ENCODE results near the gene GRIK1.

Gene GRIK1

DNA sequence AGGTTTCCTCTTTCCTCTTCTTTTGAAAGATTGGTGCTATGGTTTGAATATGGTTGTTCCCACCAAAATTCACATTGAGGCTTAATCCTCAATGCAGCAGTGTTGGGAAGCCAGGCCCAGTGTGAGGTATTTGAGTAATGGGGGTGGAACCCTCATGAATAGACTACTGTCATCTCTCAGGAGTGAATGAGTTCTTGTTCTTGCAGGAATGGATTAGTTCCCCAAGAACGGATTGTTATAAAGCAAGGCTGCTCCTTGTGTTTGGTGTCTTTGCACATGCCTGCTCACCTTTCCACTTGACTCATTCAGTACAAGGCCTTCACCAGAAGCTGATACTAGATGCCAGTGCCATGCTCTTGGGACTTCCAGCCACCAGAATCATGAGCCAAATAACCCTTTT, 417.9 kb downstream of the GRIK1 start:
- no peaks in the 10 kb centered on the region for H3K9me3 ChIP-seq (ENCODE audit: severe bottlenecking)
- no peak overlapping the region for H3K27ac ChIP-seq (ENCODE audit: poor library complexity, severe bottlenecking)
- H3K4me3 ChIP-seq (ENCODE audit: severe bottlenecking): no peak overlapping the region
- TF ChIP-seq, protein P1, sequence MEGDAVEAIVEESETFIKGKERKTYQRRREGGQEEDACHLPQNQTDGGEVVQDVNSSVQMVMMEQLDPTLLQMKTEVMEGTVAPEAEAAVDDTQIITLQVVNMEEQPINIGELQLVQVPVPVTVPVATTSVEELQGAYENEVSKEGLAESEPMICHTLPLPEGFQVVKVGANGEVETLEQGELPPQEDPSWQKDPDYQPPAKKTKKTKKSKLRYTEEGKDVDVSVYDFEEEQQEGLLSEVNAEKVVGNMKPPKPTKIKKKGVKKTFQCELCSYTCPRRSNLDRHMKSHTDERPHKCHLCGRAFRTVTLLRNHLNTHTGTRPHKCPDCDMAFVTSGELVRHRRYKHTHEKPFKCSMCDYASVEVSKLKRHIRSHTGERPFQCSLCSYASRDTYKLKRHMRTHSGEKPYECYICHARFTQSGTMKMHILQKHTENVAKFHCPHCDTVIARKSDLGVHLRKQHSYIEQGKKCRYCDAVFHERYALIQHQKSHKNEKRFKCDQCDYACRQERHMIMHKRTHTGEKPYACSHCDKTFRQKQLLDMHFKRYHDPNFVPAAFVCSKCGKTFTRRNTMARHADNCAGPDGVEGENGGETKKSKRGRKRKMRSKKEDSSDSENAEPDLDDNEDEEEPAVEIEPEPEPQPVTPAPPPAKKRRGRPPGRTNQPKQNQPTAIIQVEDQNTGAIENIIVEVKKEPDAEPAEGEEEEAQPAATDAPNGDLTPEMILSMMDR (IDR thresholded peaks at IDR 0.05; ENCODE audit: poor library complexity, severe bottlenecking): no peak
- no peaks in the 10 kb centered on the region for H3K27me3 ChIP-seq (ENCODE audit: insufficient read depth, poor library complexity, severe bottlenecking)
- H3K4me1 ChIP-seq (ENCODE audit: insufficient read depth, poor library complexity, severe bottlenecking): no peaks in the 10 kb centered on the region
- ATAC-seq (ENCODE audit: low read depth): no peak
- DNase-seq (ENCODE audit: low spot score): no peak
- no peaks in the 10 kb centered on the region for H3K36me3 ChIP-seq (ENCODE audit: low read depth)

DNA sequence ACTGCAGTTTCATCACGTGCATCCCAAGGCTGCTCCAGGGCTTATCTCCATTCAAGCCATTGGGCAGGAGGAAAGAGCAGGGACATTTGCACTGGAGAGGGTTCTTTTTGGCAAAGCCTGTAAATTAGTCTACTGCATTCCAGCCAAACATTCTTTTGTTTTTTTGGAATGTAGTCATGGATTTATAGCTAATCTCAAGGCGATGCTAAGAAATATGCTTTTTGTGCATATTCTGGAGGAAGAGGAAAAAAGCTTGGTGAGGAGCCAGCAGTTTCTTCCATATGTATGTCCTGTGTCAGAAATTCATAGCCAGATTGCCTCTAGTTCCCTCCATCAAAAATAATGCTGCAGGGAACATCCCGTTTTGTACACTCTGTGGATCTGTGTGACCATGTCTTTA, 419.6 kb downstream of the GRIK1 start:
- Histone ChIP-seq H3K4me3 (ENCODE audit: severe bottlenecking) (no peak overlapping the region), H3K4me1 (ENCODE audit: insufficient read depth, poor library complexity, severe bottlenecking) (no peaks in the 10 kb centered on the region), H3K27me3 (ENCODE audit: insufficient read depth, poor library complexity, severe bottlenecking) (no peaks in the 10 kb centered on the region), H3K36me3 (ENCODE audit: low read depth) (no peaks in the 10 kb centered on the region), H3K9me3 (ENCODE audit: severe bottlenecking) (no peaks in the 10 kb centered on the region), H3K27ac (ENCODE audit: poor library complexity, severe bottlenecking) (no peak overlapping the region)
- no peak for DNase-seq (ENCODE audit: low spot score)
- TF ChIP-seq, protein P1 (IDR thresholded peaks at IDR 0.05; ENCODE audit: poor library complexity, severe bottlenecking): no peak
- no peak for ATAC-seq (ENCODE audit: low read depth)

DNA sequence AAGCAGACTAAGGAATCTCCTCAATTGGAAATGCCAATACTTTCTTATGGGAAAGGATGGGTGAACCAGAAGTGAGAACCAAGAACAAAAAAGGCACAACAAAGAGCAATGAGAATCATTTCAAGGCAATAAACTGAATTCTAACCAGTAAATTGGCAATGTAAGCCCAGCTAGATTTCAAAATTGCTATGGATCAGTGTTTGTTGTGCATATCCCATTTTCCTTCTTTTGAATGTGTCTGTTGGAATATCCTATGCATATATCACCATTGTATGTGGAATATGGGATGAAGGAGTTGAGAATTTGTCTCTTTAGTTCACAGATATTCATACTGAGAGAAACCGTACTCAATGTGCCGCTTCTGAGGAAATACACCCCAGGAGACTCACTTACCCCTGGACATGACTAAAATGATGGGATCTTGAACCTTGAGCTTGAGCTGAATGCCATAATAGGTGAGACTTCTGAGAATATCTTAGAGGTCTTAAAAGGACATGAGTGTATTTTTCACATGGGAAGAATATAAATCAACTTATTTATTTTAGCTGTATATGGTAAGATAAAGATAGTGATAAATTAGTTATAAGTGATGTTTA, 425.0 kb downstream of the GRIK1 start:
- Histone ChIP-seq H3K9me3 (ENCODE audit: severe bottlenecking) (no peaks in the 10 kb centered on the region), H3K4me1 (ENCODE audit: insufficient read depth, poor library complexity, severe bottlenecking) (no peaks in the 10 kb centered on the region), H3K36me3 (ENCODE audit: low read depth) (no peaks in the 10 kb centered on the region), H3K4me3 (ENCODE audit: severe bottlenecking) (no peak overlapping the region), H3K27me3 (ENCODE audit: insufficient read depth, poor library complexity, severe bottlenecking) (no peaks in the 10 kb centered on the region), H3K27ac (ENCODE audit: poor library complexity, severe bottlenecking) (no peak overlapping the region)
- no peak for DNase-seq (ENCODE audit: low spot score)
- TF ChIP-seq, protein P1 (IDR thresholded peaks at IDR 0.05; ENCODE audit: poor library complexity, severe bottlenecking): no peak
- ATAC-seq (ENCODE audit: low read depth): no peak

DNA sequence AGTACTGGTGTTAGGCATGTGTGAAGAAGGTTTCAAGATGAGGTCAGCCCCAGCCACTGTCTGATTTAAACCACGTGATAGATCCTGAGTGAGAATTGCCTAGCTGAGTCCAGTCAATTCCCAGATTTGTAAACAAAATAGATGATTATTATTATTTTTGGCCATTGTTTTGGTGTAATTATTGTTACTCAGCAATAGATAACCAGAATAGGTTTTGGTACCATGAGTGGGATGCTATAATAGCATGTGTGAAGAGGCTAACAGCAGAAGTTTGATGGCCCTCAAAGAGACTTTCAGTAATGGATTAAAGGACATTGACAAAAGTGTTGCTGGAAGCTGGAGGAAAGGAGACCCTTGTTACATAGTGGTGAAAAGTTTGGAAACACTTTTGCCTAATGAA, 426.3 kb downstream of the GRIK1 start:
- TF ChIP-seq, protein P1 (IDR thresholded peaks at IDR 0.05; ENCODE audit: poor library complexity, severe bottlenecking): no peak
- no peaks in the 10 kb centered on the region for H3K36me3 ChIP-seq (ENCODE audit: low read depth)
- no peak for ATAC-seq (ENCODE audit: low read depth)
- no peaks in the 10 kb centered on the region for H3K27me3 ChIP-seq (ENCODE audit: insufficient read depth, poor library complexity, severe bottlenecking)
- DNase-seq (ENCODE audit: low spot score): no peak
- H3K4me3 ChIP-seq (ENCODE audit: severe bottlenecking): no peak overlapping the region
- no peaks in the 10 kb centered on the region for H3K4me1 ChIP-seq (ENCODE audit: insufficient read depth, poor library complexity, severe bottlenecking)
- no peaks in the 10 kb centered on the region for H3K9me3 ChIP-seq (ENCODE audit: severe bottlenecking)
- H3K27ac ChIP-seq (ENCODE audit: poor library complexity, severe bottlenecking): no peak overlapping the region

DNA sequence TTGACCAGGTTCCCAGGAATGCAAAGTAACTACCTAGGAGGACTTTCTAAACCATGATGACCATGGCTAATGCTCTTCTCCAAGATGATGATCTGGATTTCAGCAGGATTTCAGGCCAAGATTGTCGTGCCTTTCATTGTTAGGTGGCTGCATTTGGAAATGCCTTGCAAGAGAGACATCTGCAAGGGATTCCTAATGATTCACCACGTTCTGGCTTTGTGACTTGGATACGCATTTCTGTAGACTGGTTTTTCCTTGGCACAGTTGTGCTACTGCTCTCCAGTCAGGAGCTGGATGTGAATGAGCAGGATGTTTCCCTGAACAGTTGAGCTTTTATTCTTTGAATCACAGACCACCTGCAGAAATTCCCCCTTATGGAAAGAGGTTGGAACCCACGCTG, 428.7 kb downstream of the GRIK1 start:
- Histone ChIP-seq H3K4me1 (ENCODE audit: insufficient read depth, poor library complexity, severe bottlenecking) (no peaks in the 10 kb centered on the region), H3K9me3 (ENCODE audit: severe bottlenecking) (no peaks in the 10 kb centered on the region), H3K36me3 (ENCODE audit: low read depth) (no peaks in the 10 kb centered on the region), H3K27ac (ENCODE audit: poor library complexity, severe bottlenecking) (no peak overlapping the region), H3K4me3 (ENCODE audit: severe bottlenecking) (no peak overlapping the region), H3K27me3 (ENCODE audit: insufficient read depth, poor library complexity, severe bottlenecking) (no peaks in the 10 kb centered on the region)
- DNase-seq (ENCODE audit: low spot score) (no peak), ATAC-seq (ENCODE audit: low read depth) (no peak)
- TF ChIP-seq, protein P1 (IDR thresholded peaks at IDR 0.05; ENCODE audit: poor library complexity, severe bottlenecking): no peak
